ENCODE measurements around the gene FBXL17. TPM values are rescaled to one million over a fixed set of nuclear protein-coding genes. Genes with fewer than 3 reads are reported as not detected.

The FBXL17 gene
- polyA plus RNA-seq, 2 of the 4 experiments (the other 2 are of a cell fraction): 8.7 to 9.1 TPM

DNA sequence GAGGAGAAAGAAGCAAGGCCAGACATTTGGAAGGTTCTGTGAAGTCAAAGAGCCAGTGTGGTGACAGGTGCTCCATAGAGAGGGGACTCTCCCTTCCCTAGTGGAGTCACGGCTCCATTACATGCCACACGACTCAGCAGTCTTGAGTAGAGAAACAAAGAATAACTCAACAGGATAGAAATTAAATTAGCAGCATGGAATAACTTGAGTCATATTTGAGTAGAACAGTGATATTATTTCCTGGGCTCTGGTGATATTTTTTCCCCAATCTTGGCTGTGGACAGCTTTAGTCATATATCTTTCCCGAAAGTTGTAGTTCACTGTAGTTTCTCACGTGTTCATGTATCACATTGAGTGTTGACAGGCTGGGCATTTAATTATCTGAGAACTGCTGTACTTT, 561.5 kb downstream of the FBXL17 start:
- ChIA-PET CTCF (no interaction called here), POLR2A (no interaction called here)
- Histone ChIP-seq H3K4me1 (no peaks in the 10 kb centered on the region), H3K4me3 (no peak overlapping the region), H3K27ac (no peak overlapping the region), H3K9me3 (no peaks in the 10 kb centered on the region), H3K4me2 (no peak overlapping the region)
- ATAC-seq (peak; percentile 36 to 59; a peak in 2 of 6 replicates), FAIRE-seq (no peak), DNase-seq (ENCODE audit: low read depth in 1 of 2, low spot score in 1 of 2) (no peak)
- TF ChIP-seq TFCP2L1 (CRISPR knock-in tag; IDR thresholded peaks at IDR 0.05): no peak
- no peak for TF ChIP-seq HDAC2 (IDR thresholded peaks at IDR 0.05)
- no peak for TF ChIP-seq CEBPB (IDR thresholded peaks at IDR 0.05)
- no peak for TF ChIP-seq HMGXB4 (CRISPR knock-in tag; IDR thresholded peaks at IDR 0.05; ENCODE audit: borderline replicate concordance)
- WGBS (ENCODE audit: missing lambda C conversion rate): 79% methylated on average over 4 of the region's 4 CpGs

DNA sequence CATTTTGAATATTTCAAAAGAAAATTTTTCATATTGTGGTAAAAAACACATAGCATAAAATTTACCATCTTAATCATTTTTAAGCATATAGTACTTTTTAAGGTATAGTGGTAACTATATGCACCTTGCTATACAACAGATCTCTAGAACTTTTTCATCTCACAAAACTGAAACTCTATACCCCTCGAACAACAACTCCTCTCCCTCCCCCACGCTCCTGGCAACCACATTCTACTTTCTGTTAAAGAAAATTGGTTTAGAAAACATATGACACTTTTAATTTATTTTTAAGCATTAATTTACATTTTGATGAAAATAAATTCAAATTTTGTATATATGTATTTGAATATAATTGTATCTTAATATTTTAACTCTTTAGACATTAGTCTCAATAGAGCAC, 563.9 kb downstream of the FBXL17 start:
- H3K4me1 ChIP-seq: no peaks in the 10 kb centered on the region
- H3K27ac ChIP-seq: no peak overlapping the region
- no peak for FAIRE-seq
- TF ChIP-seq HDAC2 (IDR thresholded peaks at IDR 0.05) (no peak), MYC (IDR thresholded peaks at IDR 0.05; ENCODE audit: borderline replicate concordance, low read length) (no peak), MAFK (IDR thresholded peaks at IDR 0.05; ENCODE audit: partially characterized antibody) (no peak), CBX8 (IDR thresholded peaks at IDR 0.05) (no peak), KDM5A (IDR thresholded peaks at IDR 0.05) (no peak), CBX2 (IDR thresholded peaks at IDR 0.05; ENCODE audit: borderline replicate concordance, low read depth) (no peak), SMC3 (IDR thresholded peaks at IDR 0.05) (no peak), E2F6 (IDR thresholded peaks at IDR 0.05; ENCODE audit: borderline replicate concordance, low read depth) (no peak), HMGXB4 (CRISPR knock-in tag; IDR thresholded peaks at IDR 0.05; ENCODE audit: borderline replicate concordance) (no peak), HOXB13 (CRISPR knock-in tag; IDR thresholded peaks at IDR 0.05; ENCODE audit: low read depth) (no peak)
- TF ChIP-seq, protein P1, sequence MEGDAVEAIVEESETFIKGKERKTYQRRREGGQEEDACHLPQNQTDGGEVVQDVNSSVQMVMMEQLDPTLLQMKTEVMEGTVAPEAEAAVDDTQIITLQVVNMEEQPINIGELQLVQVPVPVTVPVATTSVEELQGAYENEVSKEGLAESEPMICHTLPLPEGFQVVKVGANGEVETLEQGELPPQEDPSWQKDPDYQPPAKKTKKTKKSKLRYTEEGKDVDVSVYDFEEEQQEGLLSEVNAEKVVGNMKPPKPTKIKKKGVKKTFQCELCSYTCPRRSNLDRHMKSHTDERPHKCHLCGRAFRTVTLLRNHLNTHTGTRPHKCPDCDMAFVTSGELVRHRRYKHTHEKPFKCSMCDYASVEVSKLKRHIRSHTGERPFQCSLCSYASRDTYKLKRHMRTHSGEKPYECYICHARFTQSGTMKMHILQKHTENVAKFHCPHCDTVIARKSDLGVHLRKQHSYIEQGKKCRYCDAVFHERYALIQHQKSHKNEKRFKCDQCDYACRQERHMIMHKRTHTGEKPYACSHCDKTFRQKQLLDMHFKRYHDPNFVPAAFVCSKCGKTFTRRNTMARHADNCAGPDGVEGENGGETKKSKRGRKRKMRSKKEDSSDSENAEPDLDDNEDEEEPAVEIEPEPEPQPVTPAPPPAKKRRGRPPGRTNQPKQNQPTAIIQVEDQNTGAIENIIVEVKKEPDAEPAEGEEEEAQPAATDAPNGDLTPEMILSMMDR (IDR thresholded peaks at IDR 0.05): no peak
- TF ChIP-seq, protein P2, sequence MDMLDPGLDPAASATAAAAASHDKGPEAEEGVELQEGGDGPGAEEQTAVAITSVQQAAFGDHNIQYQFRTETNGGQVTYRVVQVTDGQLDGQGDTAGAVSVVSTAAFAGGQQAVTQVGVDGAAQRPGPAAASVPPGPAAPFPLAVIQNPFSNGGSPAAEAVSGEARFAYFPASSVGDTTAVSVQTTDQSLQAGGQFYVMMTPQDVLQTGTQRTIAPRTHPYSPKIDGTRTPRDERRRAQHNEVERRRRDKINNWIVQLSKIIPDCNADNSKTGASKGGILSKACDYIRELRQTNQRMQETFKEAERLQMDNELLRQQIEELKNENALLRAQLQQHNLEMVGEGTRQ (IDR thresholded peaks at IDR 0.05): no peak
- H3K9me3 ChIP-seq: no peaks in the 10 kb centered on the region
- H3K4me3 ChIP-seq: no peak overlapping the region
- ChIA-PET CTCF (interaction anchor here (0.8 kb wide), 1 partner anchor 28 kb away, joined by 3 read pairs; no protein-coding TSS in a partner anchor), POLR2A (no interaction called here)
- DNase-seq (ENCODE audit: low read depth in 1 of 2, low spot score in 1 of 2): no peak
- H3K4me2 ChIP-seq: no peak overlapping the region
- no peak for ATAC-seq
- WGBS (ENCODE audit: missing lambda C conversion rate): 50% methylated on average over 2 of the region's 2 CpGs

DNA sequence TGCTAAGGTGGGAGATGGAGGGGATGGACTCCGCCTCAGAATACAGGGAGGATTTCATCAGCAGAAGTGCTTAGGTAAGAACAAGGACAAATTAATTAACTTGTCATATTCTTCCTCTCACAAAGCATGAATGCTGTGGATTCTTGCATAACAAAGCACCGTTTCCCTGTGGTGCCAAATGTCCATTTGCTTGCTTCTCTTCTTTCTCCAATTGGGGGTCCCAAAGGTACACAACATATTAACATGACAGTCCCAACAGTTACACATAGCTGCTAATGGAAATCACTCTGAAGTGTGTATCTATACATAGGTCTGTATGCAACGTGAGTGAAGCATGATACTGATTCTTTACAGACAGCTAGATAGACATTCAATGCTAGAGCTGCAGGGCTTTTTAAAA, 564.5 kb downstream of the FBXL17 start:
- Histone ChIP-seq H3K9me3 (no peaks in the 10 kb centered on the region), H3K27ac (no peak overlapping the region), H3K4me2 (no peak overlapping the region), H3K4me1 (no peaks in the 10 kb centered on the region), H3K4me3 (no peak overlapping the region)
- no peak for FAIRE-seq
- DNase-seq (ENCODE audit: low read depth in 1 of 2, low spot score in 1 of 2): no peak
- ChIA-PET POLR2A (no interaction called here), CTCF (interaction anchor here (0.8 kb wide), 1 partner anchor 27 kb away, joined by 3 read pairs; no protein-coding TSS in a partner anchor)
- no peak for ATAC-seq
- TF ChIP-seq MAFK (IDR thresholded peaks at IDR 0.05; ENCODE audit: partially characterized antibody): no peak
- no peak for TF ChIP-seq PHF8 (IDR thresholded peaks at IDR 0.05; ENCODE audit: borderline replicate concordance, low read depth)
- TF ChIP-seq MYC (IDR thresholded peaks at IDR 0.05; ENCODE audit: borderline replicate concordance, low read length): no peak
- TF ChIP-seq SREBF2 (IDR thresholded peaks at IDR 0.05): no peak
- TF ChIP-seq RFX5 (IDR thresholded peaks at IDR 0.05): no peak
- TF ChIP-seq, protein P3, sequence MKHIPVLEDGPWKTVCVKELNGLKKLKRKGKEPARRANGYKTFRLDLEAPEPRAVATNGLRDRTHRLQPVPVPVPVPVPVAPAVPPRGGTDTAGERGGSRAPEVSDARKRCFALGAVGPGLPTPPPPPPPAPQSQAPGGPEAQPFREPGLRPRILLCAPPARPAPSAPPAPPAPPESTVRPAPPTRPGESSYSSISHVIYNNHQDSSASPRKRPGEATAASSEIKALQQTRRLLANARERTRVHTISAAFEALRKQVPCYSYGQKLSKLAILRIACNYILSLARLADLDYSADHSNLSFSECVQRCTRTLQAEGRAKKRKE (CRISPR knock-in tag; IDR thresholded peaks at IDR 0.05; ENCODE audit: low read depth): no peak
- WGBS (ENCODE audit: missing lambda C conversion rate): 50% methylated on average over 3 of the region's 3 CpGs

All from A549 (cell line).